Measurements from ENCODE around the gene NR1H2.
A peak's percentile ranks its signal among the peaks of the same experiment; 100 is the strongest.
"Not testable (repeated sequence)": the region's sequence is repeated elsewhere in the genome, so short reads cannot be mapped to it uniquely, and the experiment has no call there.

Gene NR1H2

GRCh38 chr19:50344661-50345318 lies 31.5 kb upstream of the NR1H2 start:
- DNase-seq (ENCODE audit: low spot score): no peak

- DNase-seq (ENCODE audit: low spot score): not testable (repeated sequence)
These were observed 29.1 kb upstream of the NR1H2 start for GRCh38 chr19:50347089-50347581.

DNA sequence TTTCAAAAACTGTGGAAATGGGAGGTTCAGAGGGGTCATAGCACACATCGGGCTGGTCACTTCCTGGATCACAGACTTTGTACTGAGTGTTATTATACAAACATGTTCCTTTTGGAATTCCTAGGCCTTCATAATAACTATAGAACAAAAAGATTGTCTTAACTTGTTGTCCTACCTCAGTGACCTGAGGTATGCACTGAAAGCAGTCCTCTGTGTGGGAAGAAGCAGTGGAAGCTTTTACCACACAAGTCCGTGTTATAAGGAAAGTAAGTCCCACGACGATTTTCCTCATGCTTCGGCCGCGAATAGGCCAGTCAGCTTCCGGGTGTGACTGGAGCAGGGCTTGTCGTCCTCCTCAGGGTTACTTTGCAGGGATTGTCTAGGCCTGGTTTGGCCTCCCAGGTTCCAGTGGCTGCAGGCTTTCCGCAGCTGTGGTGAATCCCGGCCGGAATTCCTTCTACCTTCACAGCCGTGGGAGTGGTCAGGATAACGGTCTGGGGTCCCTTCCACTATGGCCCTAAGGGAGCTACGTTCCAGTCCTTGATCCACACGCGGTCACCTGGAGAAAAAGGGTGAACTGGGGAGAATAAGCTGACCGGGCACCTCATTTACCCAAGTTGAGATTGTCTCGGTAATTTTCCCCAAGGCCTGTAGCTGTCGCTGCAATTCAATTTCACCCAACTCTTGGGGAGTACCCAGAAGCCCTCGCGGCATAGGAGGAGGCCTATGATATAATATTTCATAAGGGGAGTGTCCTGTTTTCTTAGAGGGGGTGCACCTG lies 26.8 kb upstream of the NR1H2 start:
- DNase-seq (ENCODE audit: low spot score): no peak

GRCh38 chr19:50352242-50352641 lies 24.0 kb upstream of the NR1H2 start:
- no peak for DNase-seq (ENCODE audit: low spot score)

GRCh38 chr19:50353487-50353880 lies 22.8 kb upstream of the NR1H2 start:
- not testable (repeated sequence) for DNase-seq (ENCODE audit: low spot score)

- no peak for DNase-seq (ENCODE audit: low spot score)
These were observed 19.5 kb upstream of the NR1H2 start for GRCh38 chr19:50356691-50357177.

DNA sequence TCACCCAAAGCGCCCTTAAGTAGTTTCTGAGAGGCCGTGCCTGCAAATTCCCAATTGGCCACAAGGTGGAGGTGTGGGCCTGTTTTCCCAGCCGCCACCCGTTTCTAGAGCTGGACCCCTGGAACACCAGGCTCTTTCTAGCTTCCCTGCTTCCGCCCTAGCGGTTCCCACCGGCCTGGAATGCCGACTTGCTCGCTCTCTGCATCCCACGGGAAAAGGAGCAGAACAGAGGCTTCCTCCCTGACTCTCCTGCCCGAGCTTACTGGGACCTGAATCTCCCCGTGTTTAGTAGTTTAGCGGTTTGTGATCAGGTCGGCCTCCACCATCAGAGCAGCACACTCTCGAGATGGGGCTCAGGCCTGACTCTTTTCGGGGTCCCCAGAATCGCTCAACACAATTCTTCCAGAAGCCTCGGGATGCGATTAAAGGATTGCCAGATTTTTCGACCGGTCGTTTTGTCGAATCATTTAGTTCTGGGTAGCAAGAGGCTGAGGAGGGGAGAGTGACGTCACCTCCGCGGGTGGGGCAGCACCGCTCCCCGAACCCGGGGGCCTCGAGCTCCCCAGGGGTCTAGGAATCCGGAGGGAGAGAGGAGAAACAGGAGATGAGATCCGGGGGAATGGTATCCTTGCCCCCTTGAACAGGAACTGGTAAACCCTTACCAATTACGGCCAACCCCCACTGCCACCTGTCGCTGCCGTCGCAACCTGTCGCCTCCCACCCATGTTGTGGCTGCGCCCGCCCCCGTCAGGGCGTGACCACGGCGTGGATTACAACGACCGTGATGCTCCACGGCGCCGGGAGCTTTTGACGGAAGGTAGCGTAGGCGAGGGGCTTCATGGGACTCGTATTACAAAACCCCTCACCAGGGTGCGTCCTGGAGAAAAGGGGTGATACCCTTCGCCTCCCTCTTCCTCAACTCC lies 18.8 kb upstream of the NR1H2 start:
- peak; percentile 81 for DNase-seq (ENCODE audit: low spot score)

DNA sequence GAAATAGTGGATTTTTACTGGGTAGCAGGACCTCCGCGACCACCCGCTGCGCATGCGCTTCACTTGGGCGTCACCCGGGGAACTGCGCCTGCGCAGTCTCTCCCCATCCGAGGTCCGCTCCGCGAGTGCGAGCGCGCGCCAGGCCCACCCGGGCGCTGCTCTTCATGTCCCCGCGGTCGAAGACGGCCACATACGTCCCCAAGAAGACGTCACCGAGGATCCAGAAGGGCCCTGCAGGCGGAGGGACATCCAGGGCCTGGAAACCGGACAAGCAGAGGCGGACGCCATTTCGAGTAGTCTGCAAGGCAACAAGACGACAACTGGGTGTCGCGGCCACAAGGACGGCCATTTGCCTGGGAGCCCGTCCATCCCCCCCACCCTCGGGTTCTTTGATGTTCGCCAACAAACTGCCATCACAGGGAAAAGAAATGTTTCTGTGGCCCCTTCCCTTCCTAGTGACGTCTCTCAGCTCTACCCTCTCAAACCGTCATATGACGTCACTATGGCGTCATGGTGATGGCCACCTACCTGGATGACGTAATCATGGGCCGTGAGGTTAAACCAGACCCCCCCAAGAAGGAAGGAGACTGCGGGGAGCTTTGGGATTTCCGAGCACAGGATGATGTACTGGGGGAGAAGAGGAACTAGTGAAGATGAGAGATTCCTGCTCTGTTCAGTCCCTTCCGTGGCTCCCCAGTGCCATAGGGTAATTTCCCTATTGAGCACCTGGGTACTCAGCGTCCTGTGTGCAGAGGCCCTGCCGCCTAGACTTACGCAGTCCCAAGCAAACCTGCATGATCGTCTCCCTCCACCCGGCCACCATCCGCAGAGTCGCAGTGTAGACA lies 17.6 kb upstream of the NR1H2 start:
- DNase-seq (ENCODE audit: low spot score): no peak

DNA sequence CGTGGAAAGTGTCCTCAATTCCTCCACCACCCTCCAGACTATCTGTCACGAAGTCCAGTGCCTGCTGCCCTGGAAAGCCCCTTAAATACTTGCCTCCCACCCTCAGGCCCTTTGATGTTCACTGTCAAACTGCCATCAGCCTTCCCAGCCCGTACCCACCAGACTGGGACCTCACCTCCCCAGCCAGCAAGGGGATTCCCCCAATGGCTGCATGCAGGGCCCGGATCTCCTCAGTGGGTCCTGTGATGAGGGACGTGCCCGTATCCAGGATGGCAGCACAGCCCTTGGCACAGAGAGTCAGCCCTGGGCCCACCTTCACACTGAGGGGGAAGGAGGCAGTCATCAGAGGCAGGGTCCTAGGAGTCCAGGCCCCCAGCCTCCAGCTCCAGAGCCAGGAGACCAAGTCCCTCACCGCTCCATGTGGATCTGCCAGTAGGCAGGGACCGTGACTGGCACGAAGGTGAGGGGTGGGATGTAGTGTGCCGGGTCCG lies 16.9 kb upstream of the NR1H2 start:
- no peak for DNase-seq (ENCODE audit: low spot score)

GRCh38 chr19:50361290-50362029 lies 14.8 kb upstream of the NR1H2 start:
- no peak for DNase-seq (ENCODE audit: low spot score)

DNA sequence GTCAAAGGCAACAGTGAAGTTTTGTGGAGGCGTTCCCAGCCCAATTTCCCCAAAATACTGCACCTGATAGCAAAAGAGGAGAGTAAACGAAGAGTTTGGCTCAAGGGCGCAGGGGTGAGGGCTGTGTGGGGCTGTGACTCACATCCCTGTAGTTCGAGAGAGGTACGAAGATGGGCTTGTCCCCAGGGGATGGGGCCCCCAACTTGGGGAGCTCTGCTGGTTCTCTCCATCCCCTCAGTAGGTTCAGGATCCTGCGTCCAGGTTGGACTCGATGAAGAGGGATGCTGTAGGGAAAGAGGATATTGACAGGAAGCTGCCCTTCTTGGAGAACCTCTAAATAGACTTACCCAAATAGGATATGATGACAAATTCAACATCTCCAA lies 14.2 kb upstream of the NR1H2 start:
- DNase-seq (ENCODE audit: low spot score): no peak

GRCh38 chr19:50362656-50363424 lies 13.4 kb upstream of the NR1H2 start:
- no peak for DNase-seq (ENCODE audit: low spot score)

GRCh38 chr19:50365434-50366306 lies 10.6 kb upstream of the NR1H2 start, which contains the start of gene NAPSA:
TSS of gene NAPSA (minus strand) at chr19:50365639. CDS start at chr19:50365621, 18 bp downstream.
- no peak for DNase-seq (ENCODE audit: low spot score)

DNA sequence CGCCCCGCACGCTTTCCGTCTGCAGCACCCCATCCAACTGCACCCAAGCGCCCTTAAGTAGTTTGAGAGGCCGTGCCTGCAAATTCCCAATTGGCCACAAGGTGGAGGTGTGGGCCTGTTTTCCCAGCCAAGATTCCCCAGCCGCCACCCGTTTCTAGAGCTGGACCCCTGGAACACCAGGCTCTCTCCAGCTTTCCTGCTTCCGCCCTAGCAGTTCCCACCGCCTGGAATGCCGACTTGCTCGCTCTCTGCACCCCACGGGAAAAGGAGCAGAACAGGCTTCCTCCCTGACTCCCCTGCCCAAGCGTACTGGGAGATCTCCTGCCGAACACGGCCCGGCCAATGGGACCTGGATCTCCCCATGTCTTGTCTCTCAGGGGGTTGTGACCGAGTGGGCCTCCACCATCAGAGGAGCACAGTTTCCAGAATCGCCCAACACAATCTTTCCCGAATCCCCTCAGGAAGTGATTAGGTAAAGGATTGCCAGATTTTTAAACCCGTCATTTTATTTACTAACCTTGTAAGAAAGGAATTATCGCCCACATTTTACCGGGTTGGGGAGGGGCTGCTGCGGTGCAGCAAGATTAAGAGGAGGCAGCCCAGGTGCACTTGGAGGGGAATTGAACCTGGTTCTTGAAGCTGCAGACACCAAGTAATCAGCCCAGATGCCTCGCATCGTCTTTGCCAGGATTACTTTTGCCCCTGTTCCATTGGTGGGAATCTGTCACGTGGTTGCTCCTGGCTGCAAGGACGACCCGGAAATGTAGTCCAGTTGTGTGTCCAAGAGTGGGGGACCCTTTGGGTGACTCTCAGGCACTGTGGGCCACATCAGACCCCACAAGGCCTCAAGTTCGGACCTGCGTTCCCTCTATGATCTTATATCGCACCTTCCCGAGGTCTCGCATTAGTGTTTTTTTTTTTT lies 7.3 kb upstream of the NR1H2 start:
- DNase-seq (ENCODE audit: low spot score): peak; percentile 90

- no peak for DNase-seq (ENCODE audit: low spot score)
These were observed 4.3 kb upstream of the NR1H2 start for GRCh38 chr19:50371914-50372475.

GRCh38 chr19:50377051-50377461 lies 799 bp downstream of the NR1H2 start:
- DNase-seq (ENCODE audit: low spot score): no peak

GRCh38 chr19:50377517-50377916 lies 1.3 kb downstream of the NR1H2 start:
- no peak for DNase-seq (ENCODE audit: low spot score)
